Omental fat pad (tissue), 4 donors: ENCODE measurements around the gene ZCCHC3. TPM values are rescaled to one million over a fixed set of nuclear protein-coding genes. Genes with fewer than 3 reads are reported as not detected.

Experiments
- ATAC-seq: fragments of 150-250 bp; one replicate; pipeline ENCODE4 v1.9.1; 2016; ENCODE audit warnings: mild to moderate bottlenecking, moderate library complexity; ENCODE audit not compliant: low FRiP score
- DNase-seq: peaks from one replicate; pipeline ENCODE4 v3.0.0-alpha.2; 2019; ENCODE audit warnings: low spot score
- CTCF ChIP-seq, 3 donors: fragments of 450-650 bp; IDR thresholded peaks; one replicate each; pipeline ENCODE4 v1.5.1; 2016 to 2017; ENCODE audit warnings: antibody characterized with exemption in 3 of 3, mild to moderate bottlenecking in 3 of 3, moderate library complexity in 2 of 3
- total RNA-seq, 4 donors: library from RNA; depleted of rRNA; stranded (reverse); fragments of >200 nt; gene quantifications; one replicate each; pipeline ENCODE4 v1.1.0, GENCODE V29; 2016

Gene ZCCHC3
- total RNA-seq, 4 donors from 2014 or later: 10.5 to 20.1 (median 12.6) TPM

GRCh38 chr20:325889-326644, 28.7 kb downstream of the ZCCHC3 start:
- no peak for TF ChIP-seq CTCF (IDR thresholded peaks at IDR 0.05)
- DNase-seq (no peak), ATAC-seq (no peak)

GRCh38 chr20:326645-327185, 29.3 kb downstream of the ZCCHC3 start:
- DNase-seq (no peak), ATAC-seq (no peak)
- TF ChIP-seq CTCF (IDR thresholded peaks at IDR 0.05): no peak

GRCh38 chr20:327186-328026, 30.0 kb downstream of the ZCCHC3 start:
- no peak for TF ChIP-seq CTCF (IDR thresholded peaks at IDR 0.05)
- ATAC-seq (peak; percentile 65), DNase-seq (no peak)

GRCh38 chr20:328027-328974, 30.9 kb downstream of the ZCCHC3 start:
- DNase-seq (no peak), ATAC-seq (no peak)
- TF ChIP-seq CTCF (IDR thresholded peaks at IDR 0.05): no peak

GRCh38 chr20:328975-329695, 31.8 kb downstream of the ZCCHC3 start:
- TF ChIP-seq CTCF (IDR thresholded peaks at IDR 0.05): no peak
- DNase-seq: no peak
- ATAC-seq: no peak

GRCh38 chr20:329851-330232, 32.5 kb downstream of the ZCCHC3 start:
- no peak for TF ChIP-seq CTCF (IDR thresholded peaks at IDR 0.05)
- ATAC-seq: no peak
- no peak for DNase-seq
